B cell (primary cell): ENCODE results near the gene CFAP52. TPM values are rescaled to one million over a fixed set of nuclear protein-coding genes. Genes with fewer than 3 reads are reported as not detected.

Source experiments
- ATAC-seq: fragments of 200-7000 bp; cut with Tn5 transposase; one replicate; pipeline ENCODE4 v1.10.0; 2021; ENCODE audit warnings: low read depth, mild to moderate bottlenecking, moderate number of reproducible peaks, moderate library complexity
- CTCF ChIA-PET: fragments of 350-600 bp; sonication (Branson Sonifier 250); formaldehyde crosslinking; loops from one replicate; lab custom pipeline; 2021; ENCODE audit warnings: antibody characterized with exemption, inconsistent platforms; lab: Charles Lee
- POLR2A ChIA-PET: fragments of 350-600 bp; sonication (Branson Sonifier 250); formaldehyde crosslinking; loops from one replicate; lab custom pipeline; 2021; ENCODE audit warnings: antibody characterized with exemption; lab: Charles Lee
- DNase-seq: peaks from one replicate; pipeline ENCODE4 v3.0.0; 2013
- H2AFZ ChIP-seq: 2 replicates; pipeline ENCODE4 v1.6.1; 2012; ENCODE audit warnings: mild to moderate bottlenecking, low read depth, low read length; ENCODE audit not compliant: insufficient read depth, poor library complexity, severe bottlenecking
- H3K27ac ChIP-seq, 2 donors: 1 replicate in 1 of 2; 2 replicates in 1 of 2; pipeline ENCODE4 v1.5.1; 2012 to 2013; ENCODE audit warnings: low read length in 2 of 2, mild to moderate bottlenecking in 2 of 2, moderate library complexity in 1 of 2
- H3K27me3 ChIP-seq, 4 experiments: fragments of 200-600 bp in 1 of 4; sonication (generic) in 1 of 4; replicated peaks in 1 of 4; 1 replicate in 2 of 4; 2 replicates in 2 of 4; pipeline versions ENCODE4 v1.6.1 to v1.7.0; 2013 to 2016; ENCODE audit warnings: low read length in 3 of 4, mild to moderate bottlenecking in 2 of 4, mixed read lengths in 1 of 4, moderate library complexity in 1 of 4; ENCODE audit not compliant: insufficient read depth in 4 of 4, control insufficient read depth in 3 of 4; ENCODE audit errors: control extremely low read depth in 1 of 4
- H3K36me3 ChIP-seq, 2 experiments: replicated peaks in 1 of 2; 1 replicate in 1 of 2; 2 replicates in 1 of 2; pipeline versions ENCODE4 v1.6.1 to v1.7.1; 2013; ENCODE audit warnings: low read length in 1 of 2; ENCODE audit not compliant: insufficient read depth in 2 of 2, control insufficient read depth in 1 of 2; ENCODE audit errors: control extremely low read depth in 1 of 2, extremely low read depth in 1 of 2
- H3K4me1 ChIP-seq, 2 donors: fragments of 200-600 bp in 1 of 2; sonication (generic) in 1 of 2; 1 replicate in 1 of 2; 2 replicates in 1 of 2; pipeline versions ENCODE4 v1.5.1 to v1.6.1; 2013 to 2017; ENCODE audit warnings: low read length in 2 of 2; ENCODE audit not compliant: control insufficient read depth in 2 of 2, insufficient read depth in 2 of 2
- H3K4me2 ChIP-seq: replicated peaks from 2 replicates; pipeline ENCODE3; 2012; ENCODE audit warnings: mild to moderate bottlenecking, low read depth, low read length; ENCODE audit not compliant: poor library complexity, severe bottlenecking
- H3K4me3 ChIP-seq, 5 experiments: fragments of 200-600 bp in 1 of 5; sonication (generic) in 1 of 5; 1 replicate in 3 of 5; 2 replicates in 2 of 5; pipeline versions ENCODE4 v1.5.1 to v1.7.0; 2011 to 2016; ENCODE audit warnings: low read length in 4 of 5, mild to moderate bottlenecking in 4 of 5, low read depth in 2 of 5, control low read depth in 1 of 5, moderate library complexity in 1 of 5; ENCODE audit not compliant: insufficient read depth in 1 of 5; ENCODE audit errors: control extremely low read depth in 1 of 5, extremely low read depth in 1 of 5
- H3K79me2 ChIP-seq: fragments of 200-600 bp; sonication (generic); one replicate; pipeline ENCODE4 v1.6.0; 2016; ENCODE audit warnings: low read length; ENCODE audit not compliant: control insufficient read depth, insufficient read depth
- H3K9ac ChIP-seq: fragments of 200-600 bp; sonication (generic); 2 replicates; pipeline ENCODE4 v1.6.1; 2017; ENCODE audit warnings: mild to moderate bottlenecking, low read length, moderate library complexity
- H3K9me3 ChIP-seq, 3 donors: one replicate each; pipeline versions ENCODE4 v1.6.1 to v1.7.1; 2013; ENCODE audit warnings: low read length in 2 of 3; ENCODE audit not compliant: control insufficient read depth in 2 of 3, insufficient read depth in 1 of 3; ENCODE audit errors: control extremely low read depth in 1 of 3
- H4K20me1 ChIP-seq: 2 replicates; pipeline ENCODE4 v1.6.0; 2012; ENCODE audit warnings: mild to moderate bottlenecking, low read length; ENCODE audit not compliant: insufficient read depth, control insufficient read depth, poor library complexity, severe bottlenecking
- H3K27ac Mint-ChIP-seq: one replicate; pipeline ENCODE4 v1.8.0; 2021; ENCODE audit warnings: mixed read lengths
- H3K27me3 Mint-ChIP-seq: one replicate; pipeline ENCODE4 v1.8.0; 2021; ENCODE audit warnings: mixed read lengths
- H3K4me1 Mint-ChIP-seq: one replicate; pipeline ENCODE4 v1.8.0; 2021; ENCODE audit warnings: mixed read lengths
- H3K4me3 Mint-ChIP-seq: one replicate; pipeline ENCODE4 v1.8.0; 2021; ENCODE audit warnings: mixed read lengths
- H3K9me3 Mint-ChIP-seq: one replicate; pipeline ENCODE4 v1.8.0; 2022; ENCODE audit warnings: mixed read lengths; ENCODE audit not compliant: insufficient read depth
- CTCF ChIP-seq: fragments of 200-600 bp; IDR thresholded peaks from one replicate; pipeline ENCODE4 v1.8.0; 2022; ENCODE audit warnings: antibody characterized with exemption, mild to moderate bottlenecking
- EZH2 ChIP-seq: IDR thresholded peaks from 2 replicates; pipeline ENCODE4 v1.6.1; 2012; ENCODE audit warnings: borderline replicate concordance, low read depth, mild to moderate bottlenecking, moderate library complexity, low read length; ENCODE audit not compliant: insufficient read depth, poor library complexity, severe bottlenecking
- WGBS: methylation state at CpG from one replicate; pipeline ENCODE4 v1.1.5; 2013; ENCODE audit warnings: missing lambda C conversion rate; ENCODE audit not compliant: insufficient coverage; 5-methylcytosine and 5-hydroxymethylcytosine counted together
- intact Hi-C: fragments of 100-400 bp; cut with micrococcal nuclease; formaldehyde crosslinking; loops from one replicate; pipeline ENCODE4 v1.10.0; 2022
- polyA plus RNA-seq: library from polyadenylated mRNA; depleted of rRNA; stranded (reverse); fragments of >200 nt; gene quantifications from 2 replicates; pipeline ENCODE4 v1.2.3, GENCODE V29; 2012
- total RNA-seq, 2 donors: library from RNA; stranded (reverse); fragments of 120-200 nt in 1 of 2; gene quantifications; 1 replicate in 1 of 2; 2 replicates in 1 of 2; pipeline versions ENCODE4 v1.2.3 to v1.2.4, GENCODE V29; 2013 to 2022

CFAP52 gene
- total and polyA plus RNA-seq, 2 donors (not counting 1 experiment from before 2014, with no cell fraction given) = not detected

- Mint-ChIP-seq H3K9me3 (no peaks in the 10 kb centered on the region), H3K4me1 (peaks cover 17% of the 10 kb centered on the region), H3K27me3 (peaks cover 43% of the 10 kb centered on the region), H3K27ac (no peak overlapping the region), H3K4me3 (no peak overlapping the region)
- ChIA-PET POLR2A (no interaction called here), CTCF (no interaction called here)
- ATAC-seq = no peak
- H3K4me2 ChIP-seq = no peak overlapping the region
- intact Hi-C loops = no loop called here
- H3K27ac ChIP-seq = no peak overlapping the region
- WGBS = 43% methylated on average over 1 of the region's 4 CpGs
- H3K4me3 ChIP-seq = no peak overlapping the region
- peaks cover 11 to 12% of the 10 kb centered on the region in 2 donors for H3K4me1 ChIP-seq
- no peak overlapping the region for H2AFZ ChIP-seq
- DNase-seq = no peak
- TF ChIP-seq CTCF (no peak), EZH2 (no peak)
- no peaks in the 10 kb centered on the region for H4K20me1 ChIP-seq
- no peak overlapping the region for H3K9ac ChIP-seq
- peaks cover 0 to 27% (median 15%) of the 10 kb centered on the region in 4 experiments for H3K27me3 ChIP-seq
- peaks cover 0 to 4% (median 0%) of the 10 kb centered on the region in 3 donors for H3K9me3 ChIP-seq
- no peaks in the 10 kb centered on the region for H3K36me3 ChIP-seq
- H3K79me2 ChIP-seq = no peaks in the 10 kb centered on the region
Measured at GRCh38 chr17:9647014-9647413, 70.6 kb downstream of the CFAP52 start.

- Histone ChIP-seq H3K27ac (no peak overlapping the region), H3K4me3 (no peak overlapping the region), H3K4me1 (peaks cover 11 to 12% of the 10 kb centered on the region in 2 donors), H4K20me1 (no peaks in the 10 kb centered on the region), H3K27me3 (peaks cover 0 to 27% (median 15%) of the 10 kb centered on the region in 4 experiments), H3K9ac (no peak overlapping the region), H3K79me2 (no peaks in the 10 kb centered on the region), H3K9me3 (peaks cover 0 to 4% (median 0%) of the 10 kb centered on the region in 3 donors), H2AFZ (no peak overlapping the region), H3K4me2 (no peak overlapping the region), H3K36me3 (no peaks in the 10 kb centered on the region)
- POLR2A ChIA-PET = no interaction called here
- ATAC-seq (no peak), DNase-seq (no peak)
- CTCF ChIA-PET = no interaction called here
- Mint-ChIP-seq H3K4me1 (peaks cover 17% of the 10 kb centered on the region), H3K4me3 (no peak overlapping the region), H3K27me3 (peaks cover 41% of the 10 kb centered on the region), H3K27ac (no peak overlapping the region), H3K9me3 (no peaks in the 10 kb centered on the region)
- intact Hi-C loops = no loop called here
- 86% methylated on average over 2 of the region's 3 CpGs for WGBS
- TF ChIP-seq CTCF (no peak), EZH2 (no peak)
Measured at GRCh38 chr17:9648521-9649110, 72.2 kb downstream of the CFAP52 start.
